Peyer's patch (tissue), 4 donors: ENCODE data around the gene GTPBP6. TPM values are rescaled to one million over a fixed set of nuclear protein-coding genes. Genes with fewer than 3 reads are reported as not detected.
A peak's percentile ranks its signal among the peaks of the same experiment; 100 is the strongest.
"Not testable (repeated sequence)": the region's sequence is repeated elsewhere in the genome, so short reads cannot be mapped to it uniquely, and the experiment has no call there.

ENCODE experiments used
- DNase-seq, 3 donors: peaks; one replicate each; pipeline ENCODE4 v3.0.0-alpha.2; 2017 to 2019
- H3K27ac ChIP-seq, 4 donors: fragments of 200-600 bp; sonication (generic); one replicate each; pipeline ENCODE4 v1.5.1; 2016 to 2019
- H3K27me3 ChIP-seq, 2 donors: fragments of 200-600 bp; sonication (generic); one replicate each; pipeline ENCODE4 v1.5.1; 2019
- H3K36me3 ChIP-seq, 3 donors: fragments of 200-600 bp; sonication (generic); one replicate each; pipeline ENCODE4 v1.5.1; 2016 to 2019
- H3K4me1 ChIP-seq, 4 donors: fragments of 200-600 bp; sonication (generic); one replicate each; pipeline ENCODE4 v1.5.1; 2016 to 2019
- H3K4me3 ChIP-seq, 4 donors: fragments of 200-600 bp; sonication (generic); 1 replicate in 3 of 4; 2 replicates in 1 of 4; pipeline ENCODE4 v1.5.1; 2016 to 2019; ENCODE audit warnings: mild to moderate bottlenecking in 1 of 4
- H3K9me3 ChIP-seq, 4 donors: fragments of 200-600 bp; sonication (generic); one replicate each; pipeline ENCODE4 v1.5.1; 2016 to 2019; ENCODE audit warnings: mild to moderate bottlenecking in 1 of 4
- CTCF ChIP-seq, 6 experiments: fragments of 450-650 bp in 4 of 6; fragments of 200-600 bp in 2 of 6; sonication (generic) in 1 of 6; IDR thresholded peaks; one replicate each; pipeline ENCODE4 v1.5.1; 2017 to 2019; ENCODE audit warnings: antibody characterized with exemption in 6 of 6, mild to moderate bottlenecking in 3 of 6, moderate library complexity in 1 of 6
- POLR2A ChIP-seq, 2 donors: fragments of 450-650 bp; IDR thresholded peaks; one replicate each; pipeline ENCODE4 v1.5.1; 2017; ENCODE audit warnings: antibody characterized with exemption in 2 of 2, mild to moderate bottlenecking in 2 of 2, moderate library complexity in 2 of 2
- total RNA-seq, 4 donors: library from RNA; depleted of rRNA; stranded (reverse); fragments of >200 nt; gene quantifications; one replicate each; pipeline ENCODE4 v1.1.0, GENCODE V29; 2016

GTPBP6 gene
- total RNA-seq, 4 donors from 2014 or later: 17.9 to 38.5 (median 30.8) TPM

DNA sequence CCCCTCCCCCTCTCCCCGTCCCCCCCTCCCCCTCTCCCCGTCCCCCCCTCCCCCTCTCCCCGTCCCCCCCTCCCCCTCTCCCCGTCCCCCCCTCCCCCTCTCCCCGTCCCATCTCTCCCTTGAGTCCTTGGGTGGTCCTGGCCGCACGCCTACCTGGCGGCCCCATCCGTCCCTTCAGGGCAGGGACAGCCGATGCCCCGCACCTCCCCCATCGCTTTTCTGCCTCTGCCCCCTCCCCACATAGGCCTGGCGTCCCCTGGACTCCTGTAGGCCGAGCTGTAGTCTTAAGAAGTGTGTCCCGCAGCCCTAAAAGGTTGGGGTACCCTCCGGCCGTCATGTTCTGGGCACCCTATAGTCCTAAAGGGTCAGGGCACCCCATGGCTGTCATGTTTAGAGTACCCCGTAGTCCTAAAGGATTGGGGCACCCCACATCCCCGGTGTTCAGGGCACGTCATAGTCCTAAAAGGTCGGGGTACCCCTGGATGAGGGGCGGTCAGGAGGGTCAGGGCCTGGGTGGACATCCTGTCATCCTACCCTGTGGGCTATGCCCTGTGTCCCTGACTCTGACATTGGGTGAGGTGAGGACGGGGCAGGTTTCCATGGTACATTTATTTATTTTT is 10.8 kb upstream of the GTPBP6 start:
- H3K27me3 ChIP-seq: peaks cover 0 to 4% of the 10 kb centered on the region in 2 donors
- peaks cover 0 to 3% (median 0%) of the 10 kb centered on the region in 3 donors for H3K36me3 ChIP-seq
- H3K4me1 ChIP-seq: peaks cover 0 to 10% (median 4%) of the 10 kb centered on the region in 4 donors
- no peak overlapping the region for H3K4me3 ChIP-seq
- TF ChIP-seq CTCF (IDR thresholded peaks at IDR 0.05) (no peak), POLR2A (IDR thresholded peaks at IDR 0.05) (no peak)
- no peak overlapping the region for H3K27ac ChIP-seq
- DNase-seq: no peak
- no peaks in the 10 kb centered on the region for H3K9me3 ChIP-seq

DNA sequence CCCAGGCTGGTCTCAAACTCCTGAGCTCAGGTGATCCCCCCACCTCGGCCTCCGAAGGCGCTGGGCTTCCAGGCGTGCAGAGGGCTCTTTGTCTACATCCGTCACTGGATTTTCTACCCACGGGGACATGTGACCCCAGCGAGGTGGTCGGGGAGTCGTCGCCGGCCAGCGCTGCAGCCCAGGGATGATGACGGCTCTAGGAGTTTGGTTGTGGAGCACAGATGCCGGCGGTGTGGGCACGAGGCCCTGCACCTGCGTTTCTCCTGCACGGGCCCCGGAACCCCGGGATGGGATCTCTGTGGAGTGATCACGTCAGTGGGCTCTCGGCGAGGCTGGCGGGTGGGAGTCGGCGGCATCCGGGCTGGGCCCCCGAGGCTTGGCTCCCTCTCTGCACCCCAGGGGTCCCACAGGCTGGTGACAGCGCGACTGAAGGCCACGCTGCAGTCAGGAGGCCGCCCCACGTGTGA is 9.1 kb upstream of the GTPBP6 start:
- H3K9me3 ChIP-seq: no peaks in the 10 kb centered on the region
- TF ChIP-seq POLR2A (IDR thresholded peaks at IDR 0.05): no peak
- no peak for TF ChIP-seq CTCF (IDR thresholded peaks at IDR 0.05)
- H3K4me1 ChIP-seq: peaks cover 0 to 10% (median 4%) of the 10 kb centered on the region in 4 donors
- H3K36me3 ChIP-seq: no peaks in the 10 kb centered on the region
- no peak for DNase-seq
- H3K27me3 ChIP-seq: peaks cover 0 to 4% of the 10 kb centered on the region in 2 donors
- H3K27ac ChIP-seq: no peak overlapping the region
- no peak overlapping the region for H3K4me3 ChIP-seq

GRCh38 chrX:324664-325063 is 6.1 kb upstream of the GTPBP6 start:
- DNase-seq: peak in 1 of 3 donors; percentile 33
- not testable (repeated sequence) for H3K9me3 ChIP-seq, H3K36me3 ChIP-seq, H3K4me3 ChIP-seq, H3K27me3 ChIP-seq, H3K27ac ChIP-seq
- H3K4me1 ChIP-seq: peaks cover 0 to 14% (median 6%) of the 10 kb centered on the region in 4 donors

- no peaks in the 10 kb centered on the region for H3K27me3 ChIP-seq
- no peaks in the 10 kb centered on the region for H3K36me3 ChIP-seq
- H3K4me1 ChIP-seq: peaks cover 0 to 15% (median 9%) of the 10 kb centered on the region in 4 donors
- peak overlapping the region in 1 of 4 donors; percentile 24 for H3K4me3 ChIP-seq
- TF ChIP-seq CTCF (IDR thresholded peaks at IDR 0.05): no peak
- TF ChIP-seq POLR2A (IDR thresholded peaks at IDR 0.05): no peak
- H3K9me3 ChIP-seq: no peaks in the 10 kb centered on the region
- peak; percentile 51 to 79 (median 72) for DNase-seq
- no peak overlapping the region for H3K27ac ChIP-seq
These were observed 5.4 kb upstream of the GTPBP6 start for GRCh38 chrX:323721-324628.

GRCh38 chrX:320126-320783 is 1.7 kb upstream of the GTPBP6 start:
- no peaks in the 10 kb centered on the region for H3K27me3 ChIP-seq
- peaks cover 0 to 10% (median 0%) of the 10 kb centered on the region in 3 donors for H3K36me3 ChIP-seq
- TF ChIP-seq CTCF (IDR thresholded peaks at IDR 0.05) (no peak), POLR2A (IDR thresholded peaks at IDR 0.05) (no peak)
- H3K27ac ChIP-seq: peak overlapping the region in 1 of 4 donors; percentile 93
- H3K9me3 ChIP-seq: no peaks in the 10 kb centered on the region
- peaks cover 0 to 15% (median 9%) of the 10 kb centered on the region in 4 donors for H3K4me1 ChIP-seq
- peak overlapping the region; percentile 80 to 94 (median 89) for H3K4me3 ChIP-seq
- no peak for DNase-seq
